ENCODE results near the gene BOLA2B. TPM values are rescaled to one million over a fixed set of nuclear protein-coding genes. Genes with fewer than 3 reads are reported as not detected.

BOLA2B gene
- total RNA-seq, 1 donor from 2014 or later, result 86.5 TPM

- Mint-ChIP-seq H3K36me3 (ENCODE audit: low read depth) (no peaks in the 10 kb centered on the region), H3K4me1 (ENCODE audit: low read depth) (no peaks in the 10 kb centered on the region), H3K27ac (ENCODE audit: unreplicated experiment) (no peak overlapping the region), H3K9me3 (ENCODE audit: low read depth) (no peaks in the 10 kb centered on the region), H3K27me3 (ENCODE audit: low read depth) (no peaks in the 10 kb centered on the region), H3K4me3 (ENCODE audit: unreplicated experiment) (no peak overlapping the region)
- no peak for DNase-seq (ENCODE audit: low spot score)
- no peak for TF ChIP-seq CTCF (IDR thresholded peaks at IDR 0.05)
Observed at GRCh38 chr16:30166202-30166902, 27.1 kb downstream of the BOLA2B start.

GRCh38 chr16:30163538-30163937, 29.9 kb downstream of the BOLA2B start:
- no peaks in the 10 kb centered on the region for H3K4me1 Mint-ChIP-seq (ENCODE audit: low read depth)
- no peak for TF ChIP-seq CTCF (IDR thresholded peaks at IDR 0.05)
- H3K4me3 Mint-ChIP-seq (ENCODE audit: unreplicated experiment), result no peak overlapping the region

GRCh38 chr16:30157214-30157613, 36.3 kb downstream of the BOLA2B start:
- Mint-ChIP-seq H3K9me3 (ENCODE audit: low read depth) (no peaks in the 10 kb centered on the region), H3K4me1 (ENCODE audit: low read depth) (no peaks in the 10 kb centered on the region), H3K4me3 (ENCODE audit: unreplicated experiment) (no peak overlapping the region), H3K27me3 (ENCODE audit: low read depth) (no peaks in the 10 kb centered on the region), H3K36me3 (ENCODE audit: low read depth) (no peaks in the 10 kb centered on the region), H3K27ac (ENCODE audit: unreplicated experiment) (no peak overlapping the region)
- TF ChIP-seq CTCF (IDR thresholded peaks at IDR 0.05), result no peak
- no peak for DNase-seq (ENCODE audit: low spot score)

More at GRCh38 chr16:30163538-30163937, 29.9 kb downstream of the BOLA2B start:
- Mint-ChIP-seq H3K27me3 (ENCODE audit: low read depth) (no peaks in the 10 kb centered on the region), H3K36me3 (ENCODE audit: low read depth) (no peaks in the 10 kb centered on the region), H3K9me3 (ENCODE audit: low read depth) (no peaks in the 10 kb centered on the region), H3K27ac (ENCODE audit: unreplicated experiment) (no peak overlapping the region)
- no peak for DNase-seq (ENCODE audit: low spot score)

GRCh38 chr16:30155188-30155587, 38.3 kb downstream of the BOLA2B start:
- Mint-ChIP-seq H3K9me3 (ENCODE audit: low read depth) (peaks cover under 1% of the 10 kb centered on the region), H3K27me3 (ENCODE audit: low read depth) (no peaks in the 10 kb centered on the region), H3K36me3 (ENCODE audit: low read depth) (no peaks in the 10 kb centered on the region), H3K4me3 (ENCODE audit: unreplicated experiment) (no peak overlapping the region), H3K4me1 (ENCODE audit: low read depth) (no peaks in the 10 kb centered on the region), H3K27ac (ENCODE audit: unreplicated experiment) (no peak overlapping the region)
- DNase-seq (ENCODE audit: low spot score), result no peak
- TF ChIP-seq CTCF (IDR thresholded peaks at IDR 0.05), result no peak

- Mint-ChIP-seq H3K27me3 (ENCODE audit: low read depth) (no peaks in the 10 kb centered on the region), H3K4me1 (ENCODE audit: low read depth) (no peaks in the 10 kb centered on the region), H3K4me3 (ENCODE audit: unreplicated experiment) (no peak overlapping the region), H3K27ac (ENCODE audit: unreplicated experiment) (no peak overlapping the region), H3K36me3 (ENCODE audit: low read depth) (peaks cover 2% of the 10 kb centered on the region), H3K9me3 (ENCODE audit: low read depth) (peaks cover 12% of the 10 kb centered on the region)
- DNase-seq (ENCODE audit: low spot score), result no peak
- TF ChIP-seq CTCF (IDR thresholded peaks at IDR 0.05), result no peak
Observed at GRCh38 chr16:30152517-30152916, 40.9 kb downstream of the BOLA2B start.

Data from chondrocyte (in vitro differentiated cells).